Upper lobe of right lung (tissue), 1 donor: ENCODE data around the gene CYP4V2. TPM values are rescaled to one million over a fixed set of nuclear protein-coding genes. Genes with fewer than 3 reads are reported as not detected.

ENCODE experiments used
- ATAC-seq: fragments of 200-7000 bp; cut with Tn5 transposase; one replicate; pipeline ENCODE4 v1.9.1; 2020; ENCODE audit warnings: mild to moderate bottlenecking, moderate library complexity
- DNase-seq: peaks from one replicate; pipeline ENCODE4 v3.0.0-alpha.2; 2020
- H3K27ac ChIP-seq: fragments of 200-600 bp; one replicate; pipeline ENCODE4 v1.8.0; 2022
- H3K27me3 ChIP-seq: fragments of 200-600 bp; one replicate; pipeline ENCODE4 v1.8.0; 2022; ENCODE audit warnings: mild to moderate bottlenecking
- H3K36me3 ChIP-seq: fragments of 200-600 bp; one replicate; pipeline ENCODE4 v1.8.0; 2022
- H3K4me1 ChIP-seq: fragments of 200-600 bp; one replicate; pipeline ENCODE4 v1.8.0; 2022
- H3K4me3 ChIP-seq: fragments of 200-600 bp; one replicate; pipeline ENCODE4 v1.8.0; 2022; ENCODE audit warnings: mild to moderate bottlenecking
- H3K9me3 ChIP-seq: fragments of 200-600 bp; one replicate; pipeline ENCODE4 v1.8.0; 2022
- intact Hi-C: fragments of 100-400 bp; cut with DNase I; formaldehyde crosslinking; loops from one replicate; pipeline ENCODE4 v1.11.0; 2022
- total RNA-seq: library from RNA; stranded (reverse); fragmentation: NEBNext Ultra II Directional; extraction: Animal tissue kit (Norgen Biotek cat#: 25700); gene quantifications from one replicate; pipeline ENCODE4 v1.2.1, GENCODE V29; 2021
- TF ChIP-seq, protein P1 (sequence below): fragments of 200-600 bp; IDR thresholded peaks from one replicate; pipeline ENCODE4 v1.8.0; 2022; ENCODE audit warnings: antibody characterized with exemption
- donor health status: DM: no; HTN: yes; CAD: no; lungs with severe emphysema.

Gene CYP4V2
- total RNA-seq, 1 donor from 2014 or later: 35.4 TPM

DNA sequence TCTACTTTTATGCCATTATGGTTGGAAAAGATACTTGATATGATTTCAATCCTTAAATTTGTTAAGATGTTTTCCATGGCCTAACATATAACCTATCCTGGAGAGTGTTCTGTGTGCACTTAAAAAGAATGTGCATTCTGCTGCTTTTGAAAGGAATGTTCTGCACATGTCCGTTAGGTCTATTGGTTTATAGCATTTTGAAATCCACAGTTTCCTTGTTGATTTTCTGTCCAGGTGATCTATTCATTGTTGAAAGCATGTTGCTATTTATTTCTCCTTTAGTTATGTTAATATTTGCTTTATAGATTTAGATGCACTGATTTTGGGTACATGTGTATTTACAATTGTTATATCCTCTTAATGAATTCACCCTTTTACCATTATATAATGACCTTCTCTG is 30.3 kb downstream of the CYP4V2 start:
- Histone ChIP-seq H3K27ac (no peak overlapping the region), H3K36me3 (no peaks in the 10 kb centered on the region), H3K4me1 (no peaks in the 10 kb centered on the region), H3K4me3 (no peak overlapping the region), H3K27me3 (no peaks in the 10 kb centered on the region), H3K9me3 (no peaks in the 10 kb centered on the region)
- intact Hi-C loops: no loop called here
- ATAC-seq (no peak), DNase-seq (no peak)
- TF ChIP-seq, protein P1, sequence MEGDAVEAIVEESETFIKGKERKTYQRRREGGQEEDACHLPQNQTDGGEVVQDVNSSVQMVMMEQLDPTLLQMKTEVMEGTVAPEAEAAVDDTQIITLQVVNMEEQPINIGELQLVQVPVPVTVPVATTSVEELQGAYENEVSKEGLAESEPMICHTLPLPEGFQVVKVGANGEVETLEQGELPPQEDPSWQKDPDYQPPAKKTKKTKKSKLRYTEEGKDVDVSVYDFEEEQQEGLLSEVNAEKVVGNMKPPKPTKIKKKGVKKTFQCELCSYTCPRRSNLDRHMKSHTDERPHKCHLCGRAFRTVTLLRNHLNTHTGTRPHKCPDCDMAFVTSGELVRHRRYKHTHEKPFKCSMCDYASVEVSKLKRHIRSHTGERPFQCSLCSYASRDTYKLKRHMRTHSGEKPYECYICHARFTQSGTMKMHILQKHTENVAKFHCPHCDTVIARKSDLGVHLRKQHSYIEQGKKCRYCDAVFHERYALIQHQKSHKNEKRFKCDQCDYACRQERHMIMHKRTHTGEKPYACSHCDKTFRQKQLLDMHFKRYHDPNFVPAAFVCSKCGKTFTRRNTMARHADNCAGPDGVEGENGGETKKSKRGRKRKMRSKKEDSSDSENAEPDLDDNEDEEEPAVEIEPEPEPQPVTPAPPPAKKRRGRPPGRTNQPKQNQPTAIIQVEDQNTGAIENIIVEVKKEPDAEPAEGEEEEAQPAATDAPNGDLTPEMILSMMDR: no peak

GRCh38 chr4:186225848-186226247 is 34.5 kb downstream of the CYP4V2 start:
- H3K27ac ChIP-seq: no peak overlapping the region
- H3K9me3 ChIP-seq: no peaks in the 10 kb centered on the region
- intact Hi-C loops: no loop called here
- H3K4me1 ChIP-seq: no peaks in the 10 kb centered on the region
- TF ChIP-seq, protein P1: no peak
- no peaks in the 10 kb centered on the region for H3K27me3 ChIP-seq
- DNase-seq (no peak), ATAC-seq (no peak)
- no peaks in the 10 kb centered on the region for H3K36me3 ChIP-seq
- no peak overlapping the region for H3K4me3 ChIP-seq

GRCh38 chr4:186226521-186227189 is 35.3 kb downstream of the CYP4V2 start:
- Histone ChIP-seq H3K36me3 (no peaks in the 10 kb centered on the region), H3K27me3 (no peaks in the 10 kb centered on the region), H3K4me1 (no peaks in the 10 kb centered on the region), H3K27ac (no peak overlapping the region), H3K9me3 (no peaks in the 10 kb centered on the region), H3K4me3 (no peak overlapping the region)
- TF ChIP-seq, protein P1: no peak
- intact Hi-C loops: no loop called here
- DNase-seq (no peak), ATAC-seq (peak; percentile 32)

DNA sequence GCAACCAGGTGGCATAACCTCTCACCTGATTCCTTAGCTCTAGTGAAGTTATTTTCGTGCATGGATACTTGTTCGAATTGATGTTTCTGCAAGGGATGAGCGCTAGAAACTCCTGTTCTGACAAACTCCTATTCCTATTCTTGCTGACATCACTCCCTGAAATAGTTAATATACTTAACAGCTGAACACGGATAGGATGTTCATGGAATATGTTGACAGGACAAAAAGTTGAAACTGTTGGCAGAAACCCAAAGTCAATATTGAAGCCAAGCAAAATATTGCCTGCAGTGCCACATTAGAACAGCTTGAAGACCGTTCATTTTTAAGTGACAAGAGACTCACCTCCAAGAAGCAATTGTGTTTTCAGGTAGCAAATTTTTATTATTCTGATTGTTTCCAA is 35.9 kb downstream of the CYP4V2 start, which contains the start of gene KLKB1:
TSS of gene KLKB1 (plus strand) at position 287 of the 400 bp plus-strand sequence. CDS start 689 bp downstream, outside the sequence.
- Histone ChIP-seq H3K4me3 (no peak within 1 kb of the TSS), H3K27me3 (no peaks in the 10 kb centered on the region), H3K9me3 (no peaks in the 10 kb centered on the region), H3K36me3 (no peaks in the 10 kb centered on the region), H3K27ac (no peak within 1 kb of the TSS), H3K4me1 (no peaks in the 10 kb centered on the region)
- DNase-seq: no peak
- TF ChIP-seq, protein P1: no peak
- intact Hi-C loops: no loop called here
- no peak for ATAC-seq

DNA sequence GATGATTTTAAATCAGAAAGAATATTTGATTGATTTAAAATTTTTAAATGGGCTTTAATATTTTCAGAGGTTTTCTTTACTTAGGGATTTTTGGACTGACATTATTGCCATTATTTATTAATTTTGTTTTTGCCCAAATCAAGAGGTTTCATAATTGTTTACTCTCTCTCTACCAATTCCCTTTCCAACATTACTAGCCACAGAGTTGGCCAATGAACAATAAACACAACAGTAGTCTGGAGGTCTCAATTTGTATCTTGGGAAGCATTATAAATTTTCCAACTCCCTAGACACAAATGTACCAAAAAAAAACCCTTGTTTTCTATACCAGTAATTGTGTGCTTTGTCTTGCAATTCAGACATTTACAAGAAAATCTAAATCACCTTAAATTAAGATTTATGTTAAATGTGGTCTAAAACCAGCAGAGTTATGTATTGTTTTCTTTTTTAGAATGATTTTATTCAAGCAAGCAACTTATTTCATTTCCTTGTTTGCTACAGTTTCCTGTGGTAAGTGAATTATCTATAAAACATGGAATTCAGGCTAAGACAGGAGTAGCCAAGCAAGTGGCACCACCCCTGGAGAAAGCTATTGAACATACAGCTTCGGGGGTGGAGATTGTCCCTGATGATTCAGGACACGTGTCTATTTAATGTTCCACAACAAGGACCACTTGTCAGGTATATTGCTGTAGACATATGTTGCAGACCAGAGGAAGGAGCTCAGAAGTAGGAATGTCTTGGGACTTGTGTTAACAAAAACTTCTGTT is 36.6 kb downstream of the CYP4V2 start:
- TF ChIP-seq, protein P1: no peak
- ATAC-seq: no peak

More for the DNA sequence above, 36.6 kb downstream of the CYP4V2 start:
- intact Hi-C loops: no loop called here
- H3K36me3 ChIP-seq: no peaks in the 10 kb centered on the region
- no peaks in the 10 kb centered on the region for H3K27me3 ChIP-seq
- H3K4me1 ChIP-seq: no peaks in the 10 kb centered on the region
- H3K4me3 ChIP-seq: no peak overlapping the region
- no peak overlapping the region for H3K27ac ChIP-seq
- DNase-seq: no peak
- no peaks in the 10 kb centered on the region for H3K9me3 ChIP-seq
